PC-3 (cell line): Measurements from ENCODE around the gene SOX6. TPM values are rescaled to one million over a fixed set of nuclear protein-coding genes. Genes with fewer than 3 reads are reported as not detected.

Source experiments
- ATAC-seq: fragments of 200-7000 bp; cut with Tn5 transposase; 2 replicates; pipeline ENCODE4 v1.9.1; 2020; ENCODE audit warnings: mild to moderate bottlenecking, moderate library complexity
- BruUV-seq: library from RNA; stranded (reverse); fragments of 400-500 nt; replicated peaks from 2 replicates; lab custom pipeline; 2021; lab: Mats Ljungman, UMichigan
- CTCF ChIA-PET: fragments of 300-600 bp; sonication (Branson Sonifier 250); formaldehyde crosslinking; loops from one replicate; lab custom pipeline; 2022; ENCODE audit warnings: antibody characterized with exemption; lab: Charles Lee
- POLR2A ChIA-PET: fragments of 300-600 bp; sonication (Branson Sonifier 250); formaldehyde crosslinking; loops from one replicate; lab custom pipeline; 2022; ENCODE audit warnings: antibody characterized with exemption; ENCODE audit not compliant: unreplicated experiment; lab: Charles Lee
- DNase-seq: peaks from one replicate; pipeline ENCODE4 v3.0.0-alpha.2; 2015
- H2AFZ ChIP-seq: fragments of 300-600 bp; sonication (generic); 2 replicates; pipeline ENCODE4 v1.6.0; 2016; ENCODE audit warnings: antibody characterized with exemption, low read length
- H3F3A ChIP-seq: fragments of 300-600 bp; sonication (generic); one replicate; pipeline ENCODE4 v1.6.0; 2017; ENCODE audit warnings: antibody characterized with exemption, low read length, control low read depth, mild to moderate bottlenecking; ENCODE audit not compliant: unreplicated experiment
- H3K27ac ChIP-seq: fragments of 300-600 bp; sonication (generic); 2 replicates; pipeline ENCODE4 v1.5.1; 2016; ENCODE audit warnings: mild to moderate bottlenecking, low read length
- H3K27me3 ChIP-seq: fragments of 300-600 bp; sonication (generic); 2 replicates; pipeline ENCODE4 v1.6.1; 2016; ENCODE audit warnings: low read length, mixed read lengths
- H3K36me3 ChIP-seq: fragments of 300-600 bp; sonication (generic); 2 replicates; pipeline ENCODE4 v1.6.1; 2016; ENCODE audit warnings: low read depth, mixed run types, low read length, mixed read lengths
- H3K4me1 ChIP-seq: fragments of 300-600 bp; sonication (generic); 2 replicates; pipeline ENCODE4 v1.5.1; 2016; ENCODE audit warnings: low read length; ENCODE audit not compliant: insufficient read depth
- H3K4me2 ChIP-seq: fragments of 300-600 bp; sonication (generic); 2 replicates; pipeline ENCODE4 v1.6.0; 2016; ENCODE audit warnings: low read length
- H3K4me3 ChIP-seq: fragments of 300-600 bp; sonication (generic); 2 replicates; pipeline ENCODE4 v1.5.1; 2016; ENCODE audit warnings: mild to moderate bottlenecking, low read length, mixed read lengths
- H3K79me2 ChIP-seq: fragments of 300-600 bp; sonication (generic); 2 replicates; pipeline ENCODE4 v1.6.1; 2017; ENCODE audit warnings: low read length, mixed read lengths
- H3K9ac ChIP-seq: fragments of 300-600 bp; sonication (generic); 2 replicates; pipeline ENCODE4 v1.6.0; 2016; ENCODE audit warnings: mild to moderate bottlenecking, low read length
- H3K9me2 ChIP-seq: fragments of 300-600 bp; sonication (generic); replicated peaks from 2 replicates; pipeline ENCODE4 v1.6.1; 2016; ENCODE audit warnings: mixed run types, low read length, mixed read lengths
- H3K9me3 ChIP-seq: fragments of 300-600 bp; sonication (generic); 2 replicates; pipeline ENCODE4 v1.6.1; 2016; ENCODE audit warnings: low read length, mixed read lengths
- H4K20me1 ChIP-seq: fragments of 300-600 bp; sonication (generic); 2 replicates; pipeline ENCODE4 v1.6.1; 2016; ENCODE audit warnings: low read length, mixed read lengths
- EZH2 ChIP-seq: fragments of 300-600 bp; sonication (generic); IDR thresholded peaks from one replicate; pipeline ENCODE4 v1.6.1; 2017; ENCODE audit warnings: antibody characterized with exemption, mild to moderate bottlenecking, low read length; ENCODE audit not compliant: unreplicated experiment
- EZH2phosphoT487 ChIP-seq: fragments of 300-600 bp; sonication (generic); IDR thresholded peaks from 2 replicates; pipeline ENCODE4 v1.6.1; 2018; ENCODE audit warnings: mild to moderate bottlenecking, antibody characterized with exemption, low read length, borderline replicate concordance
- intact Hi-C: fragments of 100-400 bp; cut with micrococcal nuclease; formaldehyde crosslinking; loops from 2 replicates; pipeline ENCODE4 v1.9.0; 2023
- total RNA-seq: library from RNA; depleted of rRNA; stranded (reverse); fragments of >200 nt; gene quantifications from 2 replicates; pipeline ENCODE4 v1.2.3, GENCODE V29; 2014
- TF ChIP-seq, protein P1 (sequence below): fragments of 300-600 bp; sonication (generic); conservative IDR thresholded peaks from 2 replicates; pipeline ENCODE4 v1.5.1; 2017; ENCODE audit warnings: antibody characterized with exemption, low read depth, mild to moderate bottlenecking, low read length

Gene SOX6
- total RNA-seq, 1 experiment from 2014 or later, result not detected

DNA sequence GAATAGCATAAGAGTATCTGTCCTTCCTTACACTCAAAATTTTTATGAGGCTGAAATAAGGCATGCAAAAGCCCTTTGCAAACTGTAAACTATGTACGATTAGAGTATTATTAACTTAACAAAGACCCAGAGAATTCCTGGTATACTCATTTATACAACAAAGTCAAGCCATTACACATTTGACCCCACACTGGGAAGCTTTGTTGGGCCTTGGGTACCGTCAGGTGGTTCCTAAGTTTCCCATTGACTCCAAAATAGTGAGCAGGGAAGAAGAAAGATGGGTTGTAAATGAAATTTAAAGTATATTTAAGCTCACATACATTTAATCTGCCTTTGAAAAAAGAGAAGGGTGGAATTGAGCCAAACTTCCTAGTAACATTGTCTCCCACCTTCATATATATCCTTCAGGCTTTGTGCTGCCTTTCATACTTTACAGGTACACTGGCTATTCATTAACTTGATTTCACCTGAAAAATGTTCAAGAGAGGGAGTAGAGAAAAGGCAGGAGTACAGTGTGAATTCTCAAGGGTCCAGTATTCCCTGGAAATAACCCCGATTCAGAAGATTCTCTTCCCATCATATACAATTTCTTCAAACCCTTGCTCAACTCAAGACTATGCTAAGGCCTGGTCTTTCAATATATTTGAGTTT is 68.6 kb downstream of the SOX6 start:
- POLR2A ChIA-PET, result no interaction called here
- CTCF ChIA-PET, result no interaction called here
- TF ChIP-seq EZH2phosphoT487, result no peak
- TF ChIP-seq EZH2, result no peak
- TF ChIP-seq, protein P1, sequence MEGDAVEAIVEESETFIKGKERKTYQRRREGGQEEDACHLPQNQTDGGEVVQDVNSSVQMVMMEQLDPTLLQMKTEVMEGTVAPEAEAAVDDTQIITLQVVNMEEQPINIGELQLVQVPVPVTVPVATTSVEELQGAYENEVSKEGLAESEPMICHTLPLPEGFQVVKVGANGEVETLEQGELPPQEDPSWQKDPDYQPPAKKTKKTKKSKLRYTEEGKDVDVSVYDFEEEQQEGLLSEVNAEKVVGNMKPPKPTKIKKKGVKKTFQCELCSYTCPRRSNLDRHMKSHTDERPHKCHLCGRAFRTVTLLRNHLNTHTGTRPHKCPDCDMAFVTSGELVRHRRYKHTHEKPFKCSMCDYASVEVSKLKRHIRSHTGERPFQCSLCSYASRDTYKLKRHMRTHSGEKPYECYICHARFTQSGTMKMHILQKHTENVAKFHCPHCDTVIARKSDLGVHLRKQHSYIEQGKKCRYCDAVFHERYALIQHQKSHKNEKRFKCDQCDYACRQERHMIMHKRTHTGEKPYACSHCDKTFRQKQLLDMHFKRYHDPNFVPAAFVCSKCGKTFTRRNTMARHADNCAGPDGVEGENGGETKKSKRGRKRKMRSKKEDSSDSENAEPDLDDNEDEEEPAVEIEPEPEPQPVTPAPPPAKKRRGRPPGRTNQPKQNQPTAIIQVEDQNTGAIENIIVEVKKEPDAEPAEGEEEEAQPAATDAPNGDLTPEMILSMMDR, result no peak
- no peaks in the 10 kb centered on the region for H3K79me2 ChIP-seq
- H3K27me3 ChIP-seq, result no peaks in the 10 kb centered on the region
- no peak overlapping the region for H3K27ac ChIP-seq
- BruUV-seq, result no TSS peak
- H3K9me3 ChIP-seq, result no peaks in the 10 kb centered on the region
- intact Hi-C loops, result no loop called here
- H2AFZ ChIP-seq, result no peak overlapping the region
- H3K36me3 ChIP-seq, result no peaks in the 10 kb centered on the region
- H4K20me1 ChIP-seq, result no peaks in the 10 kb centered on the region
- H3F3A ChIP-seq, result no peaks in the 10 kb centered on the region
- DNase-seq (no peak), ATAC-seq (no peak)
- no peak overlapping the region for H3K4me3 ChIP-seq
- no peak overlapping the region for H3K4me2 ChIP-seq
- no peaks in the 10 kb centered on the region for H3K9me2 ChIP-seq
- H3K4me1 ChIP-seq, result no peaks in the 10 kb centered on the region
- no peak overlapping the region for H3K9ac ChIP-seq

DNA sequence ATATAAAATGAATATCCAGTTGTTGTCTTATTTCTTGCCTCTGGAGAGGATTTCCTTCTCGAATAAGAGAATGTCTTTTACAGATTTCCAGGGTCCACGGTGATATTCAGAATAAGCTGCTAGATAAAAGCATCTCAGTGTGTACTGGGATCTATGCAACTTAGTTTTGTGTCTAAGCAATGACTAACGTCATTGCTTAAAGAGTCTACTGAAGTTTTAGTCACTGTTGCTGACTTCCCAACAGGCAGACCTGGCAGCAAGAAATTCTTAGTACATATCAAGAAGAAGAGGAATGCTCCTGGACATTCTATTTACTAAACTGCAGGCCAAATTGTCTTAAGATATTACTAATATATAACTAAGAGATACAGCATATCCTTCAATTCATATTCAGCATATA is 70.3 kb downstream of the SOX6 start:
- intact Hi-C loops, result no loop called here
- H2AFZ ChIP-seq, result no peak overlapping the region
- TF ChIP-seq, protein P1, result no peak
- TF ChIP-seq EZH2phosphoT487, result no peak
- no peak for TF ChIP-seq EZH2
- no peak overlapping the region for H3K9ac ChIP-seq
- ATAC-seq (no peak), DNase-seq (no peak)
- no peak overlapping the region for H3K4me2 ChIP-seq
- H4K20me1 ChIP-seq, result no peaks in the 10 kb centered on the region
- no peaks in the 10 kb centered on the region for H3K79me2 ChIP-seq
- BruUV-seq, result no TSS peak
- no peak overlapping the region for H3K4me3 ChIP-seq
- POLR2A ChIA-PET, result no interaction called here
- H3K27ac ChIP-seq, result no peak overlapping the region
- CTCF ChIA-PET, result no interaction called here
- no peaks in the 10 kb centered on the region for H3K27me3 ChIP-seq
- H3K4me1 ChIP-seq, result no peaks in the 10 kb centered on the region
- no peaks in the 10 kb centered on the region for H3F3A ChIP-seq
- H3K36me3 ChIP-seq, result no peaks in the 10 kb centered on the region
- H3K9me2 ChIP-seq, result no peaks in the 10 kb centered on the region
- no peaks in the 10 kb centered on the region for H3K9me3 ChIP-seq

DNA sequence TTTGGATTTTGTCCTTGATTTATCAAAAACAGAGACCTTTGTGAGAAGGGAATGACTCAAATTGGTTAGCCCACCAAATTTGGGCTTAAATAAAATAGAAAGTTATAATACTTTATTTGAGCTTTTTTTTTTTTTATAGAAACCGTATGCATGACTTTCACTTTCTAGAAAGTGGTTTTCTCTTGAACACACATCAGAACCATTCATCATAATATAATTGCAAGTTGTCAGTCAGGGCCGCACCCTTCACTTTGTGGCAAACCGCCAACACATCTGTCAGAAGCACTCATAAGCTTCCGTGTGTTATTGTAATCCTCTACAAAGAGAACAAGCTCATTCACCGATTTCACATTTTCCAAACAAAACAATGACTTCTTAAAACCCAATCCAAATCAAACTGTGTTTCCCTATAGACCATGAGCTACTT is 76.1 kb downstream of the SOX6 start:
- ATAC-seq (no peak), DNase-seq (peak; percentile 36)
- BruUV-seq, result no TSS peak
- H3K4me2 ChIP-seq, result no peak overlapping the region
- no peaks in the 10 kb centered on the region for H3K9me2 ChIP-seq
- no peak overlapping the region for H3K9ac ChIP-seq
- TF ChIP-seq EZH2 (no peak), EZH2phosphoT487 (no peak)
- TF ChIP-seq, protein P1, result no peak
- H3K27me3 ChIP-seq, result no peaks in the 10 kb centered on the region
- no peaks in the 10 kb centered on the region for H3K79me2 ChIP-seq
- ChIA-PET CTCF (no interaction called here), POLR2A (no interaction called here)
- no peak overlapping the region for H3K4me3 ChIP-seq
- H3K9me3 ChIP-seq, result no peaks in the 10 kb centered on the region
- H3F3A ChIP-seq, result no peaks in the 10 kb centered on the region
- H3K27ac ChIP-seq, result no peak overlapping the region
- intact Hi-C loops, result no loop called here
- H3K4me1 ChIP-seq, result no peaks in the 10 kb centered on the region
- no peaks in the 10 kb centered on the region for H4K20me1 ChIP-seq
- no peak overlapping the region for H2AFZ ChIP-seq
- no peaks in the 10 kb centered on the region for H3K36me3 ChIP-seq
